ENCODE results near the gene ULK2.
"Not testable (repeated sequence)": the region's sequence is repeated elsewhere in the genome, so short reads cannot be mapped to it uniquely, and the experiment has no call there.

The ULK2 gene

GRCh38 chr17:19867329-19868078 lies at the start of gene ULK2:
Gene ULK2, minus strand, starts transcription at chr17:19867936. Its CDS starts 519 bp downstream, at chr17:19867417.
- DNase-seq (ENCODE audit: low read depth): peak; percentile 38

- no peak for DNase-seq (ENCODE audit: low read depth)
These were observed 47.7 kb upstream of the ULK2 start for GRCh38 chr17:19915245-19915978.

DNA sequence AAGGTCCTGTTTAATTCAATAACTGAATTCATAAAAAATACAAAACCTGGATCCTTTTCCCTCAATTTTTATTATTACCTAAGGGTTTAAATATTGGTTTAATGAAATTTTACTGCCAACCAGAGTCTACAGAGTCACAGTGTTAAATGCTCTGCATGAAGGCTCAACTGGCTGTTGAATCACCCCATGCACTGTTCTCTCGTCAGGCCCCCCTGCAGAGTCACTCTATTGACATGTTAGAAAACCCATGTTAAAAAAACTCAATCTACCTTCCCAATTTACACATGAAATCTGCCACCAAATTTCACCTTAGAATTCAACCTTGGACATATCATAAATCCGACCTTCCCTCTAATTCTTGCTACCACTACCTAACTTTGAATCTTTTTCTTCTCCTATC lies 43.3 kb upstream of the ULK2 start:
- no peak for DNase-seq (ENCODE audit: low read depth)

DNA sequence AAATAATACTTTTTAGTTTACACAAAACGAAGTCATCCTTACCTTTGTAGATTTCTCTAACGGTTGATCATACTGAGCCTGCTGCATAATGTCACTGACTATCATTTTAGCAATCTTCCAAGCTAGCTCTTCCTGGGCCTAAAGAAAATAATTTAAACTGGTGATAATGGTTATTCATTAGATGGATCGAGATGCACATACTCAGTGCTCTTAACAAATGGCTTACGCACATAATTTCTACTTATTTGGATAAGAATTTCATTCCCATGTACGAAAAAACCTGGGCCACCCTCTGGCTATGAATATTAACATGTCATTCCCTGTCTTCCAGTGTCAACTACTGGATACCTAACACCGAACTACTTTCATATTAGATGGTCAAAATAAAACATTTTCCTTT lies 41.4 kb upstream of the ULK2 start:
- DNase-seq (ENCODE audit: low read depth): no peak

DNA sequence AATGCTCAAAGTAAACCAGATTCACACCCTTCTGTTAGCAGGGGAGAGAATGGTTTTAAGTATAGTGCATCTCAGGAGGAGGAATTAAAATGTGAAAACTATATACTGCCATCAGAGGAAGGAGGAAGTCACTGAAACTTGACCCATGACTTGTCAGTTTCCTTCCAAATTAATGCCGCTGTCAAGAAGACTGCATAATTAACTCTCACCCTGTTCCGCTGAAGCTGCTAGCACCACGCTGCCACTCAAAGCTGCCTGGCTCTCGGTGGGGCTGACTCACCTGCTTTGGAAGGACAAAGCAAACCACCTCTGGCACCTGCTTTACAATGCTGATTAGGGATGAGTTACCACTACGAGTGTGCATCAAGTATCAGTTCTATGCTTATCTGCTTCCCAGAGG lies 37.8 kb upstream of the ULK2 start:
- no peak for DNase-seq (ENCODE audit: low read depth)

GRCh38 chr17:19904924-19905323 lies 37.2 kb upstream of the ULK2 start:
- DNase-seq (ENCODE audit: low read depth): no peak

- DNase-seq (ENCODE audit: low read depth): no peak
These were observed 36.7 kb upstream of the ULK2 start for GRCh38 chr17:19904412-19904811.

- no peak for DNase-seq (ENCODE audit: low read depth)
These were observed 33.1 kb upstream of the ULK2 start for GRCh38 chr17:19900809-19901208.

DNA sequence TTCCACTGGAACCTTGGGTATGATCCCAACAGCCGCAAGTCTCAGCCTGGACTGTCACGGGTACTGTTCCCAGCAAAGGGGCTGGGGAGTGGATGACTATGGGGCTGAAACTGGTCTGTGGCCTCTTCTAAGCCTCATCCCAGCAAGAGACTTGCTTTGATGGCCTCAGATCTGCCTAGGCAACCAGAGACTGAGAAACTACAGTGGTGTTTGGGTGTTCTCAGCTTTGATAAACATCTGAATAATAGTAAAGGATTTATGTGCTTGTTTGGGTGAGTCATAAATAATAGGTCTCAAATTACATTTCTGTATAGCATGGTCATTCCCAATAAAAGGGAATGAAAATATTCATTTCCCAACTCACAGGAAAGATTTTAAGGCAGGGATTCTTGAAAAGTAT lies 30.2 kb upstream of the ULK2 start:
- no peak for DNase-seq (ENCODE audit: low read depth)

- DNase-seq (ENCODE audit: low read depth): no peak
These were observed 29.5 kb upstream of the ULK2 start for GRCh38 chr17:19897090-19897837.

- no peak for DNase-seq (ENCODE audit: low read depth)
These were observed 28.9 kb upstream of the ULK2 start for GRCh38 chr17:19896679-19897078.

- DNase-seq (ENCODE audit: low read depth): not testable (repeated sequence)
These were observed 22.8 kb upstream of the ULK2 start for GRCh38 chr17:19890554-19890953.

- not testable (repeated sequence) for DNase-seq (ENCODE audit: low read depth)
These were observed 22.3 kb upstream of the ULK2 start for GRCh38 chr17:19890001-19890400.

GRCh38 chr17:19886116-19886515 lies 18.4 kb upstream of the ULK2 start:
- DNase-seq (ENCODE audit: low read depth): no peak

DNA sequence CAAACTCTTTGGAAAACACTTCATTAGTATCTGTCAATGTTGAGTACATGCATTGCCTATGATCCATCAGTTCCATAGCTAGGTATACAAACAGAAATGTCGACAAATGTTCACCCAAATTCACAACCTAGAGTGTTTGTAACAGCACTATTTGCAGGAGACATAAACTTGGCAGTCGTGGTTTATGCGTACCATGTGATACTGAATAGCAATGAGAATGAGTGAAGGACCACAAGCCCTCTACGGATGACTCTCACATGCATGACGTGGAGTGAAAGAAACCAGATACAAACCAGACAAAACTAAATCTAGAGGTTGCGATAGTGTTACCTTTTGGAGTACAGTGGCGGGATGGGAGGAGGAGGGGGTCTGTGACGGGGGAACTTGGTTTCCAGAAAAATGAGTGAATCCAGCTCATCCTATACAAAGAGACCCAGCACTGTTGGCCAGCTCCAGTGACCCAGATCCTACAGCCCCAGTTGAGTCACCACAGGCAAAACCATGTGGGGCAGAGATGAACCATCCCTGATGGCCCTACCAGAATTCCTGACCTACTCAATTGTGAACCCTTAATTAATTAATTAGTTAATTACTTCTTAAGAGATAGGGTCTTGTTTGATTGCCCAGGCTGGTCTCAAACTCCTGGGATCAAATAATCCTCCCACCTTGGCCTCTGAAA lies 15.9 kb upstream of the ULK2 start:
- no peak for DNase-seq (ENCODE audit: low read depth)

DNA sequence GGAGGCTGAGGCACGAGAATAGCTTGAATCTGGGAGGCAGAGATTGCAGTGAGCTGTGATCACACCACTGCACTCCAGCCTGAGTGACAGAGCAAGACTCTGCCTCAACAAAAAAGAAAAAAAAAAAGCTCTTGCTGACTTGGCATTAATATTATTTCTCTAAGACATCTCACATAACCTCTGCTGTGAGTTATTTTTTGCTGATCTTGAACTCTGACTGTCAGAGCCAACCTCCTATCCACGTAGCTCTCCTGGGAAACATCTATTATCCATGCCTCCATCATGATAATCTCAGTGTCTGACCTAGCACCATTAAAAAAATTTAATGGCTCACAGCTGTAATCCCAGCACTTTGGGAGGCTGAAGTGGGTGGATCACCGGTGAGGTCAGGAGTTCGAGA lies 12.7 kb upstream of the ULK2 start:
- DNase-seq (ENCODE audit: low read depth): no peak

DNA sequence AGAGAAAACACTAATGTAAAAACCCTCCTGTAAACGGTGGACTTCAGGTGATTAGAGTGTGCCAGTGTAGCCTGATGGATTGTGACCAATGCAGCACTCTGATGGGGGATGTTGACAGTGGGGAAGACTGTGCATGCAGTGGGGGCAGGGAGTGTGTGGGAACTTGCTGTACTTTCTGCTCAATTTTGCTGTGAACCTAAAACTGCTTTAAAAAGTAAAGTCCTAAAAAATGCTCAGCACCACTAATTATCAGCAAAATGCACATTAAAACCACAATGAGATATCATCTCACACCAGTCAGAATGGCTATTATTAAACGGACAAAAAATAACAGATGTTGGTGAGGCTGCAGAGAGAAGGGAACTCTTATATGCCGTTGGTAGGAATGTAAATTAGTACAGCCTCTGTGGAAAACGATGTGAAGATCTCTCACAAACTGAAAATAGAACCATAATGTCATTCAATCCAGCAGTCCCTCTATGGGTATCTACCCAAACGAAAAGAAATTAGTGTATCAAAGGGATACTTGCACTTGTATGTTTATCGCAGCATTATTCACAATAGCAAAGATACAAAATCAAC lies 9.7 kb upstream of the ULK2 start:
- no peak for DNase-seq (ENCODE audit: low read depth)

DNA sequence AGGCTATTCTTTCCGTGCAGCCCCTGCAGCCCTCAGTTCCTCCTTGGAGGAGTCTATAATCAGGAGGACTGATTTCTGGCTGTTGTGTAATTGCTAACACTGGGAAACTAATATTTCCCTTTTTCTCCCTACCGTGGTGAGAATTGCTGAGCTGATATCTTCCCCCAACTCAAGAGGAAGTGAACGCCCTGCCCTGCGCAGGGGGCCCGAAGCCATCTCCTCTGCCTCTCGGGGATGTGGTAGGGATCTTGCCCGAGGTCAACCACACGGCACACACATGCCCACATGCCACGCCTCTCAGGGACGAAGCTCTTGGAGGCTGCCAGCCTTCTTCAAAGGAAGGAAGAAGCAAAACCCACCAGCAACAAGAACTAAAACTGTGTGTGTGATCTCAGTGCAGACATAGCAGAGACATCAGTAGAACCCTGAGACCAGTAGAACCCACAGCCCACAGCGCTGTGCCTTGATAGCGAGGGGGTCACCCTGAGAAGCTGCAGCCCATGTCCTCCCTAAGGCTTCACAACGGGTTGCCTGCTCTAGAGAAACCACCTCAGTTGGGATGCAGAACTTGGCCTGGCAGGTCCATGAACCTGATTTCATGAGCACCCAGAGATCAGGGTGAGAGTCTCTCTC lies 8.9 kb upstream of the ULK2 start:
- peak; percentile 29 for DNase-seq (ENCODE audit: low read depth)

DNA sequence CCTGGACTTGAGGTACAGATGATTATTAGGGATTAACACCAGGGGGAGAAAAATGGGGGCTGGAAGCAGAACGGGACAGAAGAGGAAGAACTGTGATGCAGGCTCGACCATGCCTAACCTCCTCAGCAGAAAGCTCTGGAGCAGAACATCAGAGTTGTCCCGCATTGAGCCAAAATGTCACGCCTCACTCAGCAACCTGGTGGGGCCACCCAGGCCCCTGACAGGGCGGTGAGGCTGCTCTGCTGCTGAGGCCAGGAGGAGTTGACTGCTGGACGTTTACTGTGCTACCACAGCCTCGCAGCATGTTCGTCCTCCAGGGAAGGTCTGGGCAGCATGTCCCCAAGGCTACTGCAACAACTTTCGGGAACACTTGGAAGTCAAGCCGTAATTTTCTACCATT lies 6.5 kb upstream of the ULK2 start:
- no peak for DNase-seq (ENCODE audit: low read depth)

GRCh38 chr17:19873346-19873745 lies 5.6 kb upstream of the ULK2 start:
- no peak for DNase-seq (ENCODE audit: low read depth)

- DNase-seq (ENCODE audit: low read depth): no peak
These were observed 301 bp upstream of the ULK2 start for GRCh38 chr17:19868079-19868395.

- DNase-seq (ENCODE audit: low read depth): peak; percentile 34
These were observed 732 bp downstream of the ULK2 start for GRCh38 chr17:19867079-19867328.
